Measurements from ENCODE around the gene IDE. TPM values are rescaled to one million over a fixed set of nuclear protein-coding genes. Genes with fewer than 3 reads are reported as not detected.
"Not testable (repeated sequence)": the region's sequence is repeated elsewhere in the genome, so short reads cannot be mapped to it uniquely, and the experiment has no call there.

Gene IDE
- total RNA-seq, 1 donor from 2014 or later, result 45.3 TPM

- Mint-ChIP-seq H3K4me1 (ENCODE audit: low read depth) (no peaks in the 10 kb centered on the region), H3K4me3 (ENCODE audit: low read depth) (peak overlapping the region; percentile 21), H3K36me3 (ENCODE audit: low read depth) (no peaks in the 10 kb centered on the region), H3K9me3 (peaks cover 7% of the 10 kb centered on the region), H3K27me3 (ENCODE audit: low read depth) (peaks cover 40% of the 10 kb centered on the region), H3K27ac (no peak overlapping the region)
- intact Hi-C loops (cut with micrococcal nuclease), result no loop called here
- DNase-seq (ENCODE audit: low spot score), result no peak
Observed at GRCh38 chr10:92419740-92420545, 153.9 kb downstream of the IDE start.

DNA sequence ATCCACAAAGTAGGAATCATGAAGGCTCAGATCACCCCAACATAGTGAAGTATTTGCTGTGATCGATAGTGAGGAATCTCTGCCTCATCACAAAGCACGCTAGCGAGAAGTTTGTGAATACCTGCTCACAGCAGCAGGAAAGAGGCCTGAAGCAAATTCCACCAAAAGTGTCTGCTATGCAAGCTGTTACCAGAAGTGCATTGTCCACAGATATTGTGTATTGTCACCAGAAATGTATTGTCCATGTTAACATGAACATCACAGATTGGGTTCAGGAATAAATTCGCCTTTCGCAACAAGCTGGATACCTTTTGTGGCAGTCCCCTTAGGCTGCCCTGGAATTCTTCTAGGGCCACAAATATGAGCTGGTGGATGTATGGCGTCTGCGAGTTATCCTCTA, 155.0 kb downstream of the IDE start:
- intact Hi-C loops (cut with micrococcal nuclease), result no loop called here
- Mint-ChIP-seq H3K27me3 (ENCODE audit: low read depth) (peaks cover 36% of the 10 kb centered on the region), H3K27ac (no peak overlapping the region), H3K4me3 (ENCODE audit: low read depth) (no peak overlapping the region), H3K36me3 (ENCODE audit: low read depth) (no peaks in the 10 kb centered on the region), H3K9me3 (peaks cover 7% of the 10 kb centered on the region), H3K4me1 (ENCODE audit: low read depth) (no peaks in the 10 kb centered on the region)
- DNase-seq (ENCODE audit: low spot score), result no peak

DNA sequence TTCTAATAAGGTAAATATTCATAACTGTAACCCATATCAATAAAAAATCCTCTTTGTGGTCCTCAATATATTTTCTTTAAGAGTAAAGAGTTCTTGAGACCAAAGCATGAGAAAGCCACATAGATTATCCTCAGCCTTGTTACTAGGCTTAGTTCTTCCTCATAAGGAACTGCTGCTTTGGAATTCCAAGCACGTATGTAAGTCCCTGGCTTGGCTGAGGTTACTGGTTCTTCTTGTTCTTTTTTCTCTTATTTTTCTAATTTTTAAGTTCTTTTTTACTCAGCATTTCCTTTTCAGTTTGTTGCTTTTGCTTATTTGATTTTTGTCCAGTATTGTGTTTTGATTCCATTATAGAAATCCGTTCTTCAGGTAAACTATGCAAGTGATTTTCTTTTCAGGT, 155.7 kb downstream of the IDE start:
- Mint-ChIP-seq H3K4me1 (ENCODE audit: low read depth) (no peaks in the 10 kb centered on the region), H3K27ac (no peak overlapping the region), H3K4me3 (ENCODE audit: low read depth) (no peak overlapping the region), H3K9me3 (peaks cover 7% of the 10 kb centered on the region), H3K36me3 (ENCODE audit: low read depth) (no peaks in the 10 kb centered on the region), H3K27me3 (ENCODE audit: low read depth) (peaks cover 31% of the 10 kb centered on the region)
- intact Hi-C loops (cut with micrococcal nuclease), result no loop called here
- no peak for DNase-seq (ENCODE audit: low spot score)

DNA sequence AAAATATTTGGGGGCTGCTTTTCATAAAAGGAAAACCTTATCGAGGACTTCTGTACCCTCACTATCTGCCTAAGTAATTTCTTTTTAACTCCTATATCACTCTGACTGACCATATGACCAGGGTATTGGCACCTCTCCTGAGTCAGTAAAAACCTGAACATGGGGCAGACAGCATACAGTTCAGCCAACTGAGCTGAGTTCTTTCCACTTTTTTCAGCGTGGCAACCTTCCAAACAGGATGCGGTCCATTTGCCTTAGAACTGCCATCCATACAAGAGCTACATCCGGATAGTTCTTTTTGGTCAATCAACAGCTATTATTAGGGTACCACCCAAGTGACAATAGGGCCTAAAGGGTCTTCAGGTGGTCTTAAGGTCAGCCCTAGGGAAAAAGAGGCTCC, 160.4 kb downstream of the IDE start:
- H3K4me3 Mint-ChIP-seq (ENCODE audit: low read depth), result no peak overlapping the region

GRCh38 chr10:92413011-92413410, 160.9 kb downstream of the IDE start:
- H3K36me3 Mint-ChIP-seq (ENCODE audit: low read depth), result no peaks in the 10 kb centered on the region
- no peak overlapping the region for H3K4me3 Mint-ChIP-seq (ENCODE audit: low read depth)
- no peak for DNase-seq (ENCODE audit: low spot score)
- intact Hi-C loops (cut with micrococcal nuclease), result no loop called here
- H3K27ac Mint-ChIP-seq, result no peak overlapping the region
- no peaks in the 10 kb centered on the region for H3K9me3 Mint-ChIP-seq
- peaks cover 3% of the 10 kb centered on the region for H3K4me1 Mint-ChIP-seq (ENCODE audit: low read depth)
- peaks cover 17% of the 10 kb centered on the region for H3K27me3 Mint-ChIP-seq (ENCODE audit: low read depth)

More for the DNA sequence above, 160.4 kb downstream of the IDE start:
- DNase-seq (ENCODE audit: low spot score), result no peak
- Mint-ChIP-seq H3K4me1 (ENCODE audit: low read depth) (peaks cover 3% of the 10 kb centered on the region), H3K27ac (no peak overlapping the region), H3K27me3 (ENCODE audit: low read depth) (peaks cover 16% of the 10 kb centered on the region), H3K9me3 (no peaks in the 10 kb centered on the region), H3K36me3 (ENCODE audit: low read depth) (no peaks in the 10 kb centered on the region)
- intact Hi-C loops (cut with micrococcal nuclease), result no loop called here

GRCh38 chr10:92411406-92411805, 162.5 kb downstream of the IDE start:
- Mint-ChIP-seq H3K4me3 (ENCODE audit: low read depth) (no peak overlapping the region), H3K36me3 (ENCODE audit: low read depth) (no peaks in the 10 kb centered on the region), H3K9me3 (no peaks in the 10 kb centered on the region), H3K27me3 (ENCODE audit: low read depth) (peaks cover 13% of the 10 kb centered on the region), H3K4me1 (ENCODE audit: low read depth) (peaks cover 3% of the 10 kb centered on the region), H3K27ac (no peak overlapping the region)
- intact Hi-C loops (cut with micrococcal nuclease), result no loop called here
- DNase-seq (ENCODE audit: low spot score), result no peak

GRCh38 chr10:92410501-92410900, 163.4 kb downstream of the IDE start:
- Mint-ChIP-seq H3K9me3 (no peaks in the 10 kb centered on the region), H3K36me3 (ENCODE audit: low read depth) (no peaks in the 10 kb centered on the region)

DNA sequence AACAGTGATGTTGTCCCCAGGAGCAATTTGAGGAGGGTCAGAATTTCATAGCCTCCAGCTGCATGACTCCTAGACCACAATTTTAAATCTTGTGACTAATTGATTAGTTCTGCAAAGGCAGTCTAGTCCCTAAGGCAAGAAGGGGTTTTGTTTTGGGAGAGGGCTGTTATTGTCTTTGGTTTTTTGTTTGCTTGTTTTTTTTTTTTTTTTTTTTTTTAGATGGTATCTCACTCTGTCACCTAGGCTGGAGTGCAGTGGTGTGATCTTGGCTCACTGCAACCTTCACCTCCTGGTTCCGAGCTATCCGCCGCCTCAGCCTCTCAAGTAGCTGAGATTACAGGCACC, 165.9 kb downstream of the IDE start:
- intact Hi-C loops (cut with micrococcal nuclease), result no loop called here
- Mint-ChIP-seq H3K9me3 (no peaks in the 10 kb centered on the region), H3K4me1 (ENCODE audit: low read depth) (peaks cover 3% of the 10 kb centered on the region), H3K4me3 (ENCODE audit: low read depth) (no peak overlapping the region), H3K27me3 (ENCODE audit: low read depth) (peaks cover 13% of the 10 kb centered on the region), H3K27ac (no peak overlapping the region), H3K36me3 (ENCODE audit: low read depth) (no peaks in the 10 kb centered on the region)
- no peak for DNase-seq (ENCODE audit: low spot score)

More at GRCh38 chr10:92410501-92410900, 163.4 kb downstream of the IDE start:
- Mint-ChIP-seq H3K27me3 (ENCODE audit: low read depth) (peaks cover 13% of the 10 kb centered on the region), H3K4me1 (ENCODE audit: low read depth) (peaks cover 3% of the 10 kb centered on the region), H3K4me3 (ENCODE audit: low read depth) (no peak overlapping the region), H3K27ac (no peak overlapping the region)
- no peak for DNase-seq (ENCODE audit: low spot score)
- intact Hi-C loops (cut with micrococcal nuclease), result no loop called here

GRCh38 chr10:92407305-92408016, 166.4 kb downstream of the IDE start:
- no peak overlapping the region for H3K27ac Mint-ChIP-seq
- no peaks in the 10 kb centered on the region for H3K36me3 Mint-ChIP-seq (ENCODE audit: low read depth)
- no peaks in the 10 kb centered on the region for H3K9me3 Mint-ChIP-seq
- intact Hi-C loops (cut with micrococcal nuclease), result no loop called here
- peaks cover 3% of the 10 kb centered on the region for H3K4me1 Mint-ChIP-seq (ENCODE audit: low read depth)
- H3K4me3 Mint-ChIP-seq (ENCODE audit: low read depth), result no peak overlapping the region
- no peak for DNase-seq (ENCODE audit: low spot score)
- H3K27me3 Mint-ChIP-seq (ENCODE audit: low read depth), result peaks cover 11% of the 10 kb centered on the region

DNA sequence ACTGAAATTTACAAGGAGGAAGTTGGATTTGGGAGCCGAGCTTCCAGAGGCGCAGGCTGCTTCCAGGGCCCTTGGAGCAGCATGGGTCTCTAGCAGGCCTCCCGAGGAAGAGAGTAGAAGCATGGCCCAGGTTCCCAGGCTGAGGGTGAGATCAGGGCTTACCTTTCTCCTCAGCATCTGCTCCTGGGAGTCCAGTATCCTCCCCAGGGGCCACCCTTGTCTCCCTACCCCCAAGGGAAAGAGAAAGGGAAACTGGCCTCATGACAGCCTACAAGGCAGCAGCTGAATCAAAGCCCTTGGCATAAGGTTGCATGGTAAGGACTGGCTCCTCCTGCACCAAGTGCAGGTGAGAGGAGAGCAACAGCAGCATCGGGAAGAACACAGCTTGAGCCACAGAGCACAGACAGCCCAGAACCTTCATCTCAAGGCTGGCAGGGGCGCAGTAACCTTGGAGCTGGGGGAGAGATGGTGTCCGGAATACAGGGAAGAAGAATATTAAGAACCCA, 168.4 kb downstream of the IDE start:
- Mint-ChIP-seq H3K27ac (no peak overlapping the region), H3K9me3 (no peaks in the 10 kb centered on the region), H3K36me3 (ENCODE audit: low read depth) (no peaks in the 10 kb centered on the region), H3K27me3 (ENCODE audit: low read depth) (peaks cover 7% of the 10 kb centered on the region), H3K4me3 (ENCODE audit: low read depth) (no peak overlapping the region), H3K4me1 (ENCODE audit: low read depth) (peaks cover under 1% of the 10 kb centered on the region)
- intact Hi-C loops (cut with micrococcal nuclease), result no loop called here
- no peak for DNase-seq (ENCODE audit: low spot score)

DNA sequence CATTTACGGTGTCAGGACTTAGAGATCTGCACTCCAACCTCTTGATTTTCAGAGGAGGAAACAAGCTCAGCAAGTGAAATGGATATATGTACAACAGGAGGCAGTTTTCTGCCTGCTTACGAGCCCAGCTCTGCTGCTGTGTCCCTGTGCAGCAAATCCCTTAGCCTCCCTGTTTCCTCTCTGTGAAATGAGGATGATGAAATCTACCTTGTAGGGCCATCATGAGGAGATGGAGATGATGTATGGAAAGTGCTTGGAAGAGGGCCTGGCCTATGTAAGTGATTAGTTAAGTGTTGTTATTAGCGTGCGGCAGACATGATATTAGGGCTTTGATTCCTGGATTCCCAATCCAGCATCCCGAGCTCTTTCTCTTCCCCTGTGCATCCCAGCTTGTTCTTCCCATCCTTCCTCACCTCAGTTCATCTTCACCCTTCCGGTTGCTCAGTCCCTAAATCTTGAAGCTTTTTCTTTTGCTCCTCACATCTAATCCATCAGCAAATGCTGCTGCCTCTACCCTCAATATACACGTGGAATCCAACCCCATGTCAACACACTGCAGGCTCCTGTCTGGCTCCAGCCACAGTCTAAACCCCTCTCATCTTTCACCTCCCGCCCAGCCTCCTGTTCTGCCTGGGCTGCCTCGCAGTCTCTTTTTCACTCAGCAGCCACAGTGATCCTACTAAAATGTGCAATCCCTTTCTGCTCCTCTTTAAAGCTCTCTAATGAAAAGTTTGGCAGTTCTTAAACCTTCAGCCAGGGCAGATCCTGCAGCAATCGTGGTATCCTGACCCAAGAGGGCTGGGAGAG, 169.1 kb downstream of the IDE start:
- no peaks in the 10 kb centered on the region for H3K9me3 Mint-ChIP-seq

GRCh38 chr10:92402234-92402633, 171.7 kb downstream of the IDE start:
- intact Hi-C loops (cut with micrococcal nuclease); H3K27me3 Mint-ChIP-seq (ENCODE audit: low read depth): not testable (repeated sequence)

More for the DNA sequence above, 169.1 kb downstream of the IDE start:
- no peaks in the 10 kb centered on the region for H3K4me1 Mint-ChIP-seq (ENCODE audit: low read depth)
- no peak overlapping the region for H3K4me3 Mint-ChIP-seq (ENCODE audit: low read depth)
- no peaks in the 10 kb centered on the region for H3K36me3 Mint-ChIP-seq (ENCODE audit: low read depth)
- H3K27me3 Mint-ChIP-seq (ENCODE audit: low read depth), result peaks cover 4% of the 10 kb centered on the region
- no peak for DNase-seq (ENCODE audit: low spot score)
- intact Hi-C loops (cut with micrococcal nuclease), result no loop called here
- no peak overlapping the region for H3K27ac Mint-ChIP-seq

More at GRCh38 chr10:92402234-92402633, 171.7 kb downstream of the IDE start:
- H3K4me3 Mint-ChIP-seq (ENCODE audit: low read depth); H3K4me1 Mint-ChIP-seq (ENCODE audit: low read depth); H3K9me3 Mint-ChIP-seq; H3K36me3 Mint-ChIP-seq (ENCODE audit: low read depth); DNase-seq (ENCODE audit: low spot score); H3K27ac Mint-ChIP-seq: not testable (repeated sequence)
